ENCODE measurements around the gene FGF23. TPM values are rescaled to one million over a fixed set of nuclear protein-coding genes. Genes with fewer than 3 reads are reported as not detected.
"Not testable (repeated sequence)": the region's sequence is repeated elsewhere in the genome, so short reads cannot be mapped to it uniquely, and the experiment has no call there.

Gene FGF23
- total and polyA plus RNA-seq, 2 of the 4 experiments (the other 2 are of a cell fraction) = not detected

DNA sequence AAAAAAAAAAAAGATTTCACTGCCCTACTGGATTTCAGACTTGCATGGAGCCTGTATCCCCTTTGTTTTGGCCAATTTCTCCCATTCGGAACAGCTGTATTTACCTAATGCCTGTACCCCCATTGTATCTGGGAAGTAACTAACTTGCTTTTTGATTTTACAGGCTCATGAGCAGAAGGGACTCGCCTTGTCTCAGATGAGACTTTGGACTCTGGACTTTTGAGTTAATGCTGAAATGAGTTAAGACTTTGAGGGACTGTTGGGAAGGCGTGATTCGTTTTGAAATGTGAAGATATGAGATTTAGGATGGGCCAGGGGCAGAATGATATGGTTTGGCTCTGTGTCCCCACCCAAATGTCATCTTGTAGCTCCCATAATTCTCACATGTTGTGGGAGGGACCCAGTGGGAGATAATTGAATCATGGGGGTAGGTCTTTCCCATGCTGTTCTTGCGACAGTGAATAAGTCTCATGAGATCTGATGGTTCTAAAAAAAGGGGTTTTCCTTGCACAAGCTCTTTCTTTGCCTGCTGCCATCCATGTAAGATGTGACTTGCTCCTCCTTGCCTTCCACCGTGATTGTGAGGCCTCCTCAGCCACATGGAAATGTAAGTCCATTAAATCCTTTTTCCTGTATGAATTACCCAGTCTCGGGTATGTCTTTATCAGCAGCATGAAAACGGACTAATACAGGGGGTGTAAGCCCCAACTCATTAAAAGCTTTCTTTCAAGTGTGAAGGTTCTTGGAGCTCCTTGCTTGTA is 25.5 kb upstream of the FGF23 start:
- CTCF ChIA-PET; H3K36me3 ChIP-seq (ENCODE audit: control insufficient read depth, insufficient read depth, low read length); H3K18ac ChIP-seq (ENCODE audit: low read depth, low read length); H3K14ac ChIP-seq (replicated peaks; ENCODE audit: low read depth, low read length); H2BK120ac ChIP-seq (ENCODE audit: low read depth, low read length); BruUV-seq (replicated peaks); H2BK20ac ChIP-seq (ENCODE audit: low read depth, low read length); H4K8ac ChIP-seq (ENCODE audit: low read depth in 2 of 2, low read length in 2 of 2); H3K4ac ChIP-seq (ENCODE audit: low read depth, low read length); DNase-seq; in situ Hi-C loops (cut with MboI; ENCODE audit: low sequenced_read_pairs); intact Hi-C loops (cut with micrococcal nuclease); H3K4me1 ChIP-seq (ENCODE audit: control insufficient read depth, insufficient read depth, low read length); H3K56ac ChIP-seq (ENCODE audit: extremely low read depth, insufficient read depth, low read length); H3K9me1 ChIP-seq (ENCODE audit: insufficient read depth, low read length); H3K4me3 ChIP-seq (ENCODE audit: insufficient read depth, low read depth, low read length); H2AK5ac ChIP-seq (ENCODE audit: low read depth, low read length); H3K27ac ChIP-seq (ENCODE audit: insufficient read depth, low read length); H3K9me3 ChIP-seq (ENCODE audit: control insufficient read depth, insufficient read depth, low read length); H4K5ac ChIP-seq (ENCODE audit: low read depth, low read length); POLR2A ChIA-PET (ENCODE audit: unreplicated experiment); H2BK5ac ChIP-seq (ENCODE audit: low read depth, low read length, poor library complexity, severe bottlenecking); ATAC-seq (ENCODE audit: low read depth); H2AK9ac ChIP-seq (replicated peaks; ENCODE audit: low read depth, low read length, poor library complexity); H3K27me3 ChIP-seq (ENCODE audit: control insufficient read depth, insufficient read depth, low read length); H3K79me1 ChIP-seq (ENCODE audit: low read depth in 1 of 2, low read length in 2 of 2); H3K4me2 ChIP-seq (ENCODE audit: low read depth, low read length); H3K23ac ChIP-seq (ENCODE audit: low read depth, low read length); dilution Hi-C loops (cut with HindIII; ENCODE audit: low sequenced_read_pairs, unreplicated experiment); H2BK15ac ChIP-seq (ENCODE audit: low read depth, low read length); H4K20me1 ChIP-seq (ENCODE audit: insufficient read depth, low read length); H2AFZ ChIP-seq (replicated peaks; ENCODE audit: low read length, poor library complexity); H3K9ac ChIP-seq (ENCODE audit: low read depth, low read length); H4K91ac ChIP-seq (ENCODE audit: insufficient read depth, low read depth, low read length): not testable (repeated sequence)
- WGBS, 2 experiments (ENCODE audit: extremely low coverage in 2 of 2, insufficient read length in 1 of 2) = 30% methylated on average over 2 of the region's 8 CpGs; no CpG with 5 or more reads in 1 of the 2 experiments

Data from IMR-90 (cell line).